Peyer's patch (tissue), 4 donors: Measurements from ENCODE around the gene FTO. TPM values are rescaled to one million over a fixed set of nuclear protein-coding genes. Genes with fewer than 3 reads are reported as not detected.

Experiments
- DNase-seq, 3 donors: peaks; one replicate each; pipeline ENCODE4 v3.0.0-alpha.2; 2017 to 2019
- H3K27ac ChIP-seq, 4 donors: fragments of 200-600 bp; sonication (generic); one replicate each; pipeline ENCODE4 v1.5.1; 2016 to 2019
- H3K27me3 ChIP-seq, 2 donors: fragments of 200-600 bp; sonication (generic); one replicate each; pipeline ENCODE4 v1.5.1; 2019
- H3K36me3 ChIP-seq, 3 donors: fragments of 200-600 bp; sonication (generic); one replicate each; pipeline ENCODE4 v1.5.1; 2016 to 2019
- H3K4me1 ChIP-seq, 4 donors: fragments of 200-600 bp; sonication (generic); one replicate each; pipeline ENCODE4 v1.5.1; 2016 to 2019
- H3K4me3 ChIP-seq, 4 donors: fragments of 200-600 bp; sonication (generic); 1 replicate in 3 of 4; 2 replicates in 1 of 4; pipeline ENCODE4 v1.5.1; 2016 to 2019; ENCODE audit warnings: mild to moderate bottlenecking in 1 of 4
- H3K9me3 ChIP-seq, 4 donors: fragments of 200-600 bp; sonication (generic); one replicate each; pipeline ENCODE4 v1.5.1; 2016 to 2019; ENCODE audit warnings: mild to moderate bottlenecking in 1 of 4
- POLR2A ChIP-seq, 2 donors: fragments of 450-650 bp; IDR thresholded peaks; one replicate each; pipeline ENCODE4 v1.5.1; 2017; ENCODE audit warnings: antibody characterized with exemption in 2 of 2, mild to moderate bottlenecking in 2 of 2, moderate library complexity in 2 of 2
- total RNA-seq, 4 donors: library from RNA; depleted of rRNA; stranded (reverse); fragments of >200 nt; gene quantifications; one replicate each; pipeline ENCODE4 v1.1.0, GENCODE V29; 2016
- TF ChIP-seq, protein P1 (sequence below), 6 experiments: fragments of 450-650 bp in 4 of 6; fragments of 200-600 bp in 2 of 6; sonication (generic) in 1 of 6; IDR thresholded peaks; one replicate each; pipeline ENCODE4 v1.5.1; 2017 to 2019; ENCODE audit warnings: antibody characterized with exemption in 6 of 6, mild to moderate bottlenecking in 3 of 6, moderate library complexity in 1 of 6

Gene FTO
- total RNA-seq, 4 donors from 2014 or later: 37.0 to 95.7 (median 45.1) TPM

GRCh38 chr16:54120846-54121480, 417.0 kb downstream of the FTO start:
- Histone ChIP-seq H3K27ac (no peak overlapping the region), H3K27me3 (no peaks in the 10 kb centered on the region), H3K36me3 (no peaks in the 10 kb centered on the region), H3K9me3 (no peaks in the 10 kb centered on the region), H3K4me1 (no peaks in the 10 kb centered on the region), H3K4me3 (no peak overlapping the region)
- TF ChIP-seq POLR2A (IDR thresholded peaks at IDR 0.05): no peak
- TF ChIP-seq, protein P1, sequence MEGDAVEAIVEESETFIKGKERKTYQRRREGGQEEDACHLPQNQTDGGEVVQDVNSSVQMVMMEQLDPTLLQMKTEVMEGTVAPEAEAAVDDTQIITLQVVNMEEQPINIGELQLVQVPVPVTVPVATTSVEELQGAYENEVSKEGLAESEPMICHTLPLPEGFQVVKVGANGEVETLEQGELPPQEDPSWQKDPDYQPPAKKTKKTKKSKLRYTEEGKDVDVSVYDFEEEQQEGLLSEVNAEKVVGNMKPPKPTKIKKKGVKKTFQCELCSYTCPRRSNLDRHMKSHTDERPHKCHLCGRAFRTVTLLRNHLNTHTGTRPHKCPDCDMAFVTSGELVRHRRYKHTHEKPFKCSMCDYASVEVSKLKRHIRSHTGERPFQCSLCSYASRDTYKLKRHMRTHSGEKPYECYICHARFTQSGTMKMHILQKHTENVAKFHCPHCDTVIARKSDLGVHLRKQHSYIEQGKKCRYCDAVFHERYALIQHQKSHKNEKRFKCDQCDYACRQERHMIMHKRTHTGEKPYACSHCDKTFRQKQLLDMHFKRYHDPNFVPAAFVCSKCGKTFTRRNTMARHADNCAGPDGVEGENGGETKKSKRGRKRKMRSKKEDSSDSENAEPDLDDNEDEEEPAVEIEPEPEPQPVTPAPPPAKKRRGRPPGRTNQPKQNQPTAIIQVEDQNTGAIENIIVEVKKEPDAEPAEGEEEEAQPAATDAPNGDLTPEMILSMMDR (IDR thresholded peaks at IDR 0.05): no peak
- no peak for DNase-seq

- no peak for DNase-seq
- Histone ChIP-seq H3K36me3 (no peaks in the 10 kb centered on the region), H3K9me3 (no peaks in the 10 kb centered on the region), H3K27ac (no peak overlapping the region), H3K4me1 (no peaks in the 10 kb centered on the region), H3K27me3 (no peaks in the 10 kb centered on the region), H3K4me3 (no peak overlapping the region)
- TF ChIP-seq POLR2A (IDR thresholded peaks at IDR 0.05): no peak
- TF ChIP-seq, protein P1 (IDR thresholded peaks at IDR 0.05): no peak
Observed at GRCh38 chr16:54121539-54122295, 417.8 kb downstream of the FTO start.

- no peaks in the 10 kb centered on the region for H3K27me3 ChIP-seq
- no peak for TF ChIP-seq POLR2A (IDR thresholded peaks at IDR 0.05)
- TF ChIP-seq, protein P1 (IDR thresholded peaks at IDR 0.05): no peak
- H3K9me3 ChIP-seq: no peaks in the 10 kb centered on the region
- no peak overlapping the region for H3K4me3 ChIP-seq
- no peak for DNase-seq
- no peaks in the 10 kb centered on the region for H3K36me3 ChIP-seq
- no peak overlapping the region for H3K27ac ChIP-seq
- no peaks in the 10 kb centered on the region for H3K4me1 ChIP-seq
Observed at GRCh38 chr16:54123766-54124165, 419.8 kb downstream of the FTO start.

DNA sequence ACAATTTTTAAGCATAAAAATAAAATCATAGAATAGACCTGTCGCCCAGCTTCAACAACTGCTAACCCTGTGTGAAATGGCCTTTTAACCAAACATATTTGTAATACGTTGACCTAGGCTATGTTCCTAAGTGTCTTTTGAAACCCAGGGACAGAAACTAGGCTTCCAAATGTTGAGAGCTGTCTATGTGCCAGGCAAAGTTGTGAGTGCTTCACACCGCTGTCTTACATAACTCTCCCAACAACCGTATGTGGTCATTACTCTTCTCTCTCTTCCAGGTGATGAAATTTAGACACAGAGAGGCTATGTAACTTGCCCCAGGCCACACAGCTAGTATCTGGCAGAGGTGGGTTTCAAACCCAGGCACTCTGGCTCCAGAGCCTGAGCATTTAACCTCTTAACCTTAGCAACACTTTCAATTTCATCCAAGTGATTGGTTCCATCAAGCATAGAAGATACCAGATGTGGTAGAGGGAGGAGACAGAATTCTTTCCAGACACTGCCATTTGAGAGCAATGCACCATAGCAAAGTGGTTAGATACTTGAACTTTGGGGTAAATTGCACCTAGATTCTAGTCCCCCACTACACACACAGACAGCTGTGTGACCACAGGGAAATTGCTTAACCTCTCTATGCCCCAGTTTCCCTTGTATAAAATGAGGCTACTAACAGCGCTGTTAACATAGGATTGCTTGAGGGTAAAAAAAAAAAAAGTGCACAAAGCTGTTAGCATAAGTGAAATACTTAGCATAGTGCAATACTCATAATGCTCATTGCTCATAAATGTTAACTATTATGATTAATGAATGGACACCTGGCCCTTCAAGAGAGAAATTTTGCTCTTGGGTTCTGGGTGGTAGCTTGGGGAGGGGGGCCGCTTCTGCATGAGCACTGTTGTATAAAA, 422.0 kb downstream of the FTO start:
- DNase-seq: no peak
- Histone ChIP-seq H3K36me3 (no peaks in the 10 kb centered on the region), H3K4me3 (no peak overlapping the region), H3K4me1 (no peaks in the 10 kb centered on the region), H3K27ac (no peak overlapping the region), H3K27me3 (no peaks in the 10 kb centered on the region), H3K9me3 (no peaks in the 10 kb centered on the region)
- no peak for TF ChIP-seq POLR2A (IDR thresholded peaks at IDR 0.05)
- TF ChIP-seq, protein P1 (IDR thresholded peaks at IDR 0.05): no peak

- Histone ChIP-seq H3K4me3 (no peak overlapping the region), H3K4me1 (no peaks in the 10 kb centered on the region), H3K36me3 (no peaks in the 10 kb centered on the region), H3K9me3 (no peaks in the 10 kb centered on the region), H3K27ac (no peak overlapping the region), H3K27me3 (no peaks in the 10 kb centered on the region)
- DNase-seq: no peak
- TF ChIP-seq, protein P1 (IDR thresholded peaks at IDR 0.05): no peak
- TF ChIP-seq POLR2A (IDR thresholded peaks at IDR 0.05): no peak
Observed at GRCh38 chr16:54126907-54127306, 423.0 kb downstream of the FTO start.
